Esophagus muscularis mucosa (tissue), 2 donors: ENCODE results near the gene ZNF254.
"Not testable (repeated sequence)": the region's sequence is repeated elsewhere in the genome, so short reads cannot be mapped to it uniquely, and the experiment has no call there.

Source experiments
- POLR2A ChIP-seq: fragments of 450-650 bp; IDR thresholded peaks from one replicate; pipeline ENCODE4 v1.6.1; 2017; ENCODE audit warnings: antibody characterized with exemption, moderate library complexity, mild to moderate bottlenecking, low read depth
- POLR2AphosphoS5 ChIP-seq, 2 donors: sonication (generic); formaldehyde crosslinking; IDR thresholded peaks; one replicate each; pipeline ENCODE4 v1.6.1; 2017; ENCODE audit warnings: antibody characterized with exemption in 2 of 2

DNA sequence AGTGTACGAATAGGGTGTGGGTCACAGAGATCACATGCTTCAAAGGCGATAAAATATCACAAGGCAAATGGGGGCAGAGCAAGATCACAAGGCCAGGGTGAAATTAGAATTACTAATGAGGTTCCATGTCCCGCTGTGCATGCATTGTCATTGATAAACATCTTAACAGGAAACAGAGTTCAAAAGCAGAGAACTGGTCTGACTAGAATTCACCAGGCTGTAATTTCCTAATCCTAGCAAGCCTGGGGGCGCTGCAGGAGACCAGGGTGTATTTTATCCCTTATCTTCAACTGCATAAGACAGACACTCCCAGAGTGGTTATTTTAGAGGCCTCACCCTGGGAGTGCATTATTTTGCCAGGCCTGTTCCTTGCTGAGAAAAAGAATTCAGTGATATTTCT is 11.5 kb upstream of the ZNF254 start:
- TF ChIP-seq POLR2A; POLR2AphosphoS5 (IDR thresholded peaks at IDR 0.05): not testable (repeated sequence)
